Measurements from ENCODE around the gene CES2. TPM values are rescaled to one million over a fixed set of nuclear protein-coding genes. Genes with fewer than 3 reads are reported as not detected.

The CES2 gene
- total RNA-seq, 1 experiment from 2014 or later: 25.2 TPM

GRCh38 chr16:66908116-66908515 lies 27.2 kb upstream of the CES2 start:
- H3K4me1 ChIP-seq: peaks cover 12% of the 10 kb centered on the region; the same call in 1 of the 2 replicates
- H3K27me3 ChIP-seq: no peaks in the 10 kb centered on the region
- H3K27ac ChIP-seq: no peak overlapping the region
- H3K4me3 ChIP-seq: no peak overlapping the region
- H3K36me3 ChIP-seq: no peaks in the 10 kb centered on the region
- DNase-seq: no peak
- no peaks in the 10 kb centered on the region for H3K9me3 ChIP-seq (replicated peaks)

- H3K4me3 ChIP-seq: no peak overlapping the region
- peaks cover 17% of the 10 kb centered on the region; the same call in 1 of the 2 replicates for H3K4me1 ChIP-seq
- no peaks in the 10 kb centered on the region for H3K36me3 ChIP-seq
- no peaks in the 10 kb centered on the region for H3K27me3 ChIP-seq
- no peak overlapping the region for H3K27ac ChIP-seq
- H3K9me3 ChIP-seq (replicated peaks): no peaks in the 10 kb centered on the region
- DNase-seq: no peak
These were observed 26.4 kb upstream of the CES2 start for GRCh38 chr16:66908762-66909559.

- H3K4me1 ChIP-seq: peaks cover 10% of the 10 kb centered on the region; the same call in 1 of the 2 replicates
- H3K4me3 ChIP-seq: no peak overlapping the region
- H3K9me3 ChIP-seq (replicated peaks): no peaks in the 10 kb centered on the region
- no peaks in the 10 kb centered on the region for H3K36me3 ChIP-seq
- H3K27ac ChIP-seq: no peak overlapping the region
- H3K27me3 ChIP-seq: no peaks in the 10 kb centered on the region
- DNase-seq: no peak
These were observed 25.0 kb upstream of the CES2 start for GRCh38 chr16:66910175-66910940.

GRCh38 chr16:66911112-66911511 lies 24.2 kb upstream of the CES2 start:
- peaks cover 6% of the 10 kb centered on the region; the same call in 1 of the 2 replicates for H3K4me1 ChIP-seq
- no peak for DNase-seq
- H3K4me3 ChIP-seq: no peak overlapping the region
- no peaks in the 10 kb centered on the region for H3K9me3 ChIP-seq (replicated peaks)
- no peaks in the 10 kb centered on the region for H3K36me3 ChIP-seq
- no peak overlapping the region for H3K27ac ChIP-seq
- no peaks in the 10 kb centered on the region for H3K27me3 ChIP-seq

- Histone ChIP-seq H3K36me3 (no peaks in the 10 kb centered on the region), H3K27me3 (no peaks in the 10 kb centered on the region), H3K9me3 (replicated peaks) (no peaks in the 10 kb centered on the region), H3K27ac (no peak overlapping the region), H3K4me3 (no peak overlapping the region), H3K4me1 (peaks cover 6% of the 10 kb centered on the region; the same call in 1 of the 2 replicates)
- no peak for DNase-seq
These were observed 23.5 kb upstream of the CES2 start for GRCh38 chr16:66911801-66912200.

- Histone ChIP-seq H3K27me3 (0 out of 2 replicates have a peak, but pooled peaks cover 8% of the 10 kb centered on the region), H3K4me1 (peaks cover 6% of the 10 kb centered on the region; the same call in 1 of the 2 replicates), H3K27ac (no peak overlapping the region), H3K9me3 (replicated peaks) (no peaks in the 10 kb centered on the region), H3K36me3 (no peaks in the 10 kb centered on the region), H3K4me3 (no peak overlapping the region)
- no peak for DNase-seq
These were observed 22.2 kb upstream of the CES2 start for GRCh38 chr16:66913081-66913480.

- Histone ChIP-seq H3K27ac (no peak overlapping the region), H3K27me3 (peaks cover 13% of the 10 kb centered on the region; the same call in 1 of the 2 replicates), H3K36me3 (no peaks in the 10 kb centered on the region), H3K4me1 (peaks cover 6% of the 10 kb centered on the region; the same call in 1 of the 2 replicates), H3K4me3 (no peak overlapping the region), H3K9me3 (replicated peaks) (no peaks in the 10 kb centered on the region)
- no peak for DNase-seq
These were observed 21.6 kb upstream of the CES2 start for GRCh38 chr16:66913711-66914110.

- peaks cover 6% of the 10 kb centered on the region; the same call in 1 of the 2 replicates for H3K4me1 ChIP-seq
- no peak overlapping the region for H3K4me3 ChIP-seq
- peaks cover 20% of the 10 kb centered on the region; the same call in 1 of the 2 replicates for H3K27me3 ChIP-seq
- no peaks in the 10 kb centered on the region for H3K9me3 ChIP-seq (replicated peaks)
- no peak overlapping the region for H3K27ac ChIP-seq
- no peak for DNase-seq
- no peaks in the 10 kb centered on the region for H3K36me3 ChIP-seq
These were observed 20.8 kb upstream of the CES2 start for GRCh38 chr16:66914541-66914940.

- no peak for DNase-seq
- Histone ChIP-seq H3K4me1 (peaks cover 6% of the 10 kb centered on the region; the same call in 1 of the 2 replicates), H3K9me3 (replicated peaks) (no peaks in the 10 kb centered on the region), H3K36me3 (no peaks in the 10 kb centered on the region), H3K27ac (no peak overlapping the region), H3K27me3 (peaks cover 20% of the 10 kb centered on the region; the same call in 1 of the 2 replicates), H3K4me3 (no peak overlapping the region)
These were observed 20.3 kb upstream of the CES2 start for GRCh38 chr16:66915041-66915440.

GRCh38 chr16:66916518-66916917 lies 18.8 kb upstream of the CES2 start:
- Histone ChIP-seq H3K27ac (no peak overlapping the region), H3K36me3 (no peaks in the 10 kb centered on the region), H3K4me1 (peaks cover 6% of the 10 kb centered on the region; the same call in 1 of the 2 replicates), H3K9me3 (replicated peaks) (no peaks in the 10 kb centered on the region), H3K4me3 (no peak overlapping the region), H3K27me3 (peaks cover 26% of the 10 kb centered on the region)
- DNase-seq: no peak

- no peak for DNase-seq
- H3K4me3 ChIP-seq: no peak overlapping the region
- H3K36me3 ChIP-seq: no peaks in the 10 kb centered on the region
- peaks cover 30% of the 10 kb centered on the region for H3K27me3 ChIP-seq
- peaks cover 6% of the 10 kb centered on the region; the same call in 1 of the 2 replicates for H3K4me1 ChIP-seq
- no peak overlapping the region for H3K27ac ChIP-seq
- no peaks in the 10 kb centered on the region for H3K9me3 ChIP-seq (replicated peaks)
These were observed 17.6 kb upstream of the CES2 start for GRCh38 chr16:66917741-66918140.

- peaks cover 12% of the 10 kb centered on the region for H3K4me1 ChIP-seq
- H3K27me3 ChIP-seq: peaks cover 30% of the 10 kb centered on the region
- H3K27ac ChIP-seq: no peak overlapping the region
- H3K36me3 ChIP-seq: no peaks in the 10 kb centered on the region
- H3K9me3 ChIP-seq (replicated peaks): no peaks in the 10 kb centered on the region
- no peak for DNase-seq
- no peak overlapping the region for H3K4me3 ChIP-seq
These were observed 17.0 kb upstream of the CES2 start for GRCh38 chr16:66918355-66918754.

GRCh38 chr16:66918803-66919568 lies 16.3 kb upstream of the CES2 start, which contains the start of gene CDH16:
TSS of gene CDH16 (minus strand) at chr16:66918885. CDS start at chr16:66918065, 820 bp downstream.
- no peaks in the 10 kb centered on the region for H3K36me3 ChIP-seq
- no peak for DNase-seq
- no peaks in the 10 kb centered on the region for H3K9me3 ChIP-seq (replicated peaks)
- peaks cover 11% of the 10 kb centered on the region for H3K4me1 ChIP-seq
- no peak within 1 kb of the TSS for H3K27ac ChIP-seq
- H3K4me3 ChIP-seq: no peak within 1 kb of the TSS
- peaks cover 34% of the 10 kb centered on the region for H3K27me3 ChIP-seq

- peaks cover 38% of the 10 kb centered on the region for H3K27me3 ChIP-seq
- no peak overlapping the region for H3K4me3 ChIP-seq
- no peaks in the 10 kb centered on the region for H3K9me3 ChIP-seq (replicated peaks)
- no peak overlapping the region for H3K27ac ChIP-seq
- peaks cover 11% of the 10 kb centered on the region for H3K4me1 ChIP-seq
- DNase-seq: no peak
- no peaks in the 10 kb centered on the region for H3K36me3 ChIP-seq
These were observed 15.6 kb upstream of the CES2 start for GRCh38 chr16:66919569-66920298.

Measured in SJCRH30 (cell line).